ENCODE data around the gene B3GLCT.
"Not testable (repeated sequence)": the region's sequence is repeated elsewhere in the genome, so short reads cannot be mapped to it uniquely, and the experiment has no call there.

B3GLCT gene

DNA sequence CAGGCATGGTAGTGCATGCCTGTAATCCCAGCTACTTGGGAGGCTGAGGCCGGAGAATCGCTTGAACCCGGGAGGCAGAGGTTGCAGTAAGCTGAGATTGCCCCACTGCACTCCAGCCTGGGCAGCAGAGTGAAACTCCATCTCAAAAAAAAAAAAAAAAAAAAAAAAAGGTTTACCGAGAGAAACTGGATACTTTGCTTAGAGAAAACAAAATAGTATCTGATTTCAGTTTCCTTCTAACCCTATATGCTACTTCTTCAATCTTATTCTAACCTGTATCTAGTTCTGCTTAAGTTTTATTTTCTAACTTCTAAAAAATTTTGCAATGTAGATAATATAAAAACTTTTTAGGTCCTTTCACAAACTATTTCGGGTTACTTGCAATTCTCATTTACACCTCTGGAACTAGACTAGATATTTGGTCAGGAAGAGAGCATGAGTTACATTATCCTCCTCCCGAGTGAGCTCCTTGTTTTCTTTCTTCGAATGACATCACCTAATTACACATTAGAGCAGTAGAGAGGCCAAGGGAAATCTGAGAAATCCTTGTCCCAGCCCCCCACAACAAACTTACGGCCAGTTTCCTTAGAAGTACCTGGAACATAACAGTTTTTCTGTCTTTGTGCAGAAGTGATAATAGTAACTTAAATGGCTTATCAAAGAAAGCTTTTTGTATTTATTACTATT is 128.9 kb downstream of the B3GLCT start:
- 86% methylated on average over 7 of the region's 8 CpGs for WGBS
- H3K36me3 ChIP-seq (ENCODE audit: insufficient read depth, low read length) = no peaks in the 10 kb centered on the region
- H3K27ac ChIP-seq (ENCODE audit: low read depth, low read length) = no peak overlapping the region
- no peaks in the 10 kb centered on the region for H3K9me3 ChIP-seq (ENCODE audit: insufficient read depth, low read depth, low read length)
- no peak overlapping the region for H3K9ac ChIP-seq (ENCODE audit: low read depth, low read length)
- no peaks in the 10 kb centered on the region for H3K27me3 ChIP-seq (ENCODE audit: insufficient read depth, low read length)
- H3K4me1 ChIP-seq (ENCODE audit: insufficient read depth, low read length) = peaks cover 11% of the 10 kb centered on the region
- no peak overlapping the region for H3K4me3 ChIP-seq (ENCODE audit: low read length)

DNA sequence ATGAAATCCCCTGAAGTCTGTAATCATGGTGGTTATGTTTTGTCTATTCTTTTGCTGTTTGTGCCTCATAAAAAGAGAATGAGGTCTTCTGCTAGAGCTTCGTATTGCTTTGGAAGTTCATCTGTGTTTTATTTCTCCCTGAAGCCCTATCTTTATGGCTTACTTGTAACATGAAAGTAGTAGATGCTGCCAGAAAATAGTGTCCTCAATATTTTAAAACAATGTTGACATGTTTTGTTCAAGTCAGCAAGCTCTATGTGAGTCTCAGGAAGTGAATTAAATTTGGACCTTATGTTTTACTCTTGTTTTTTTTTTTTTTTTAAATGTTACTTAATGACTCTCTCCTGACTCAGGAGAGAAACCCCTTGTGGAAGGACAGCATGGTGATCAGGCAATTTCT is 130.5 kb downstream of the B3GLCT start:
- Histone ChIP-seq H3K9ac (ENCODE audit: low read depth, low read length) (no peak overlapping the region), H3K4me3 (ENCODE audit: low read length) (no peak overlapping the region), H3K27me3 (ENCODE audit: insufficient read depth, low read length) (no peaks in the 10 kb centered on the region), H3K9me3 (ENCODE audit: insufficient read depth, low read depth, low read length) (no peaks in the 10 kb centered on the region), H3K4me1 (ENCODE audit: insufficient read depth, low read length) (peaks cover 7% of the 10 kb centered on the region), H3K27ac (ENCODE audit: low read depth, low read length) (no peak overlapping the region), H3K36me3 (ENCODE audit: insufficient read depth, low read length) (no peaks in the 10 kb centered on the region)
- 100% methylated on average over 1 of the region's 1 CpG for WGBS

DNA sequence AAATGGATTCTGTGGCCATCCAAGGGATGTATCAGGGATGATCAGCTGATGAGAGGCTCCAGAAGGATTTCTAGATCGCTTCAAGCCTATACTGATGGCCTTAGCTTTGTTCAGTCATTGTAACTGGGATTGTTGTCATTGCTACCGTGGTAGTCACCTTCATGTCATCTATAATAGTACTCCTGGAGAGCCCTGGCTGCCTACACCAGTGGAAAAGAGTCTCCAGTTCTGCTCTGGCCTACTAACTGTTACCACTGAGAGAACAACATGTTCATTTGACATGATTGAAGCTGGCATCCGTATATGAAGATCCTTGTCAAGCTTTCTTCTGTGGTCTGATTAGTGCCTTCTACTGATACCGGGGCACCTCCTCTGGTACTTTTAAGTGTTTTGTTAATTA is 131.3 kb downstream of the B3GLCT start:
- H3K9ac ChIP-seq (ENCODE audit: low read depth, low read length) = no peak overlapping the region
- no peaks in the 10 kb centered on the region for H3K9me3 ChIP-seq (ENCODE audit: insufficient read depth, low read depth, low read length)
- no peak overlapping the region for H3K4me3 ChIP-seq (ENCODE audit: low read length)
- H3K27me3 ChIP-seq (ENCODE audit: insufficient read depth, low read length) = no peaks in the 10 kb centered on the region
- no peak overlapping the region for H3K27ac ChIP-seq (ENCODE audit: low read depth, low read length)
- peaks cover 7% of the 10 kb centered on the region for H3K4me1 ChIP-seq (ENCODE audit: insufficient read depth, low read length)
- 86% methylated on average over 4 of the region's 4 CpGs for WGBS
- no peaks in the 10 kb centered on the region for H3K36me3 ChIP-seq (ENCODE audit: insufficient read depth, low read length)

DNA sequence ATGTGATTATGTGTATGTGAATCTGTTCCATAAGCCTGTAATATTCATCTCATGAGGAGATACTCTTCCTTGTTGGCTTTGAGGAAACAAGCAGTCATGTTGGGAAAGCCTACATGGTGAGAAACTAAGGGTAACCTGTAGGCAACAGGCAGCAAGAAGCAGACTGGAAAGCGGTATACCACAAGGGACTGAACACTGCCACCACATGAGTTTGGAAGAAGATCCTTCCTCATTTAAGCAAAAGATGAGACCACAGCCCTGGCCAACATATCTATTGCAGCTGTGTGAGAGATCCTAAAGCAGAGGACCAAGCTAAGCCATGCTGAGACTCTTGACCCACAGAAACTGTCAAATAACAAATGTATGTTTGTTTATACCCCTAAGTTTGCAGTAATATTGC is 134.8 kb downstream of the B3GLCT start:
- no peaks in the 10 kb centered on the region for H3K4me1 ChIP-seq (ENCODE audit: insufficient read depth, low read length)
- H3K4me3 ChIP-seq (ENCODE audit: low read length) = no peak overlapping the region
- H3K27me3 ChIP-seq (ENCODE audit: insufficient read depth, low read length) = no peaks in the 10 kb centered on the region
- no peak overlapping the region for H3K9ac ChIP-seq (ENCODE audit: low read depth, low read length)
- H3K27ac ChIP-seq (ENCODE audit: low read depth, low read length) = no peak overlapping the region
- no peaks in the 10 kb centered on the region for H3K36me3 ChIP-seq (ENCODE audit: insufficient read depth, low read length)
- H3K9me3 ChIP-seq (ENCODE audit: insufficient read depth, low read depth, low read length) = no peaks in the 10 kb centered on the region
- WGBS = 89% methylated on average over 1 of the region's 1 CpG

DNA sequence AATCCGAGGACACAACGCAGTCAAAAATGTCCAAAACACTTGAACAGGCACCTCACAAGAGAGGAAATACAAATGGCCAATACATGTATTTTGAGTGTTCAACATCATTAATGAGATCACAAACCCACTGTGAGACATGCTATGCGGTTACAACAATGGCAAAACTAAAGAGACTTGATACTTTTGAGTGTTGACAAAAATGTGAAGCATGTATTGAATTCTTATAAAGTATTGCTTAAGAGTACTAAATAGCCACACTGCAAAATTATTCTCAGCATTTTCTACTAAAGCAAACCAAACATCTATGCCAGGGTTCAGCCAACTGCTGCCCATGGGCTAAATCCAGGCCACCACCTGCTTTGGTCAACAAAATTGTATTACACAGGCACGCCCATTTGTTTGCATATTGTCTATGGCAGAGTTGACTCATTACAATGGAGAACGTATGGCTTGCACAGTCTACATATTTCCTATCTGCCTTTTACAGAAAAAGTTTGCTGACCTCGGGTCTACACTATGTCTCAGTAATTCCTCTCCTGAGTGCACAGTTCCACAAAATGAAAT is 135.3 kb downstream of the B3GLCT start:
- no peaks in the 10 kb centered on the region for H3K36me3 ChIP-seq (ENCODE audit: insufficient read depth, low read length)
- no peak overlapping the region for H3K27ac ChIP-seq (ENCODE audit: low read depth, low read length)
- H3K9me3 ChIP-seq (ENCODE audit: insufficient read depth, low read depth, low read length) = peaks cover under 1% of the 10 kb centered on the region
- 89% methylated on average over 6 of the region's 6 CpGs for WGBS
- no peaks in the 10 kb centered on the region for H3K4me1 ChIP-seq (ENCODE audit: insufficient read depth, low read length)
- no peak overlapping the region for H3K9ac ChIP-seq (ENCODE audit: low read depth, low read length)
- no peak overlapping the region for H3K4me3 ChIP-seq (ENCODE audit: low read length)
- H3K27me3 ChIP-seq (ENCODE audit: insufficient read depth, low read length) = no peaks in the 10 kb centered on the region

DNA sequence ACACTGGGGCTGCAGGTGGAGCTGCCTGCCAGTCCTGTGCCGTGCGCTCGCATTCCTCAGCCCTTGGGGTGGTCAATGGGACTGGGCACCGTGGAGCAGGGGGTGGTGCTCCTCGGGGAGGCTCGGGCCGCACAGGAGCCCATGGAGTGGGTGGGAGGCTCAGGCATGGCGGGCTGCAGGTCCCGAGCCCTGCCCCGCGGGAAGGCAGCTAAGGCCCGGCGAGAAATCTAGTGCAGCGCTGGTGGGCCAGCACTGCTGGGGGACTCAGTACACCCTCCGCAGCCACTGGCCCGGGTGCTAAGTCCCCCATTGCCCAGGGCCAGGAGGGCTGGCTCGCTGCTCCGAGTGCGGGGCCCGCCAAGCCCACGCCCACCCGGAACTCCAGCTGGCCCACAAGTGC is 139.8 kb downstream of the B3GLCT start:
- 95% methylated on average over 22 of the region's 22 CpGs for WGBS
- not testable (repeated sequence) for H3K27ac ChIP-seq (ENCODE audit: low read depth, low read length); H3K36me3 ChIP-seq (ENCODE audit: insufficient read depth, low read length); H3K9me3 ChIP-seq (ENCODE audit: insufficient read depth, low read depth, low read length); H3K27me3 ChIP-seq (ENCODE audit: insufficient read depth, low read length); H3K4me3 ChIP-seq (ENCODE audit: low read length); H3K9ac ChIP-seq (ENCODE audit: low read depth, low read length); H3K4me1 ChIP-seq (ENCODE audit: insufficient read depth, low read length)

DNA sequence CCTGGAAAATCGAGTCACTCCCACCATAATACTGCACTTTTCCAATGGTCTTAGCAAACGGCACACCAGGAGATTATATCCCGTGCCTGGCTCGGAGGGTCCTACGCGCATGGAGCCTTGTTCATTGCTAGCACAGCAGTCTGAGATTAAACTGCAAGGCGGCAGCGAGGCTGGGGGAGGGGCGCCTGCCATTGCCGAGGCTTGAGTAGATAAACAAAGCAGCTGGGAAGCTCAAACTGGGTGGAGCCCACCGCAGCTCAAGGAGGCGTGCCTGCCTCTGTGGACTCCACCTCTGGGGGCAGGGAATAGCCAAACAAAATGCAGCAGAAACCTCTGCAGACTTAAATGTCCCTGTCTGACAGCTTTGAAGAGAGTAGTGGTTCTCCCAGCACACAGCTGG is 141.1 kb downstream of the B3GLCT start:
- WGBS = 91% methylated on average over 12 of the region's 12 CpGs
- H3K4me3 ChIP-seq (ENCODE audit: low read length); H3K9me3 ChIP-seq (ENCODE audit: insufficient read depth, low read depth, low read length); H3K36me3 ChIP-seq (ENCODE audit: insufficient read depth, low read length); H3K9ac ChIP-seq (ENCODE audit: low read depth, low read length); H3K4me1 ChIP-seq (ENCODE audit: insufficient read depth, low read length); H3K27me3 ChIP-seq (ENCODE audit: insufficient read depth, low read length); H3K27ac ChIP-seq (ENCODE audit: low read depth, low read length): not testable (repeated sequence)

DNA sequence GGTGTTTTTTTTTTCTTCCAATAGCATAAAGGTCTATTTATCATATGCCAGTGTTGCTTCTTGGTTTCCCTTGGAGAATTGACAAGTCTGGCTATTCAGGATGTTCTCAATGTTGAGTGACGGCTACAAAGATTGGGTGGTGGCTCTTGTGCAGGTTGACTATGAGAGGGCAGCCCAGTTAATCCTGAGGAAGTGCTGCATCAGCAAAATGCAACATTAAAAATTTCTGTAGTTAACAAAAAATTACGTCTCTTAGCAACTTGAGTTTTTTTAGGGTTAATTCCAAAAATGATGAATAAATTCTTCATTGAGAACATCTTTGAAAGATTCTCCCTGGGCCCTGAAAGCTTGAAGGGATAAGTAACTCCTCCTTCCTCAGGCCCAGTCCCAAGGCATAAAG is 147.1 kb downstream of the B3GLCT start:
- 95% methylated on average over 2 of the region's 2 CpGs for WGBS
- Histone ChIP-seq H3K9me3 (ENCODE audit: insufficient read depth, low read depth, low read length) (no peaks in the 10 kb centered on the region), H3K36me3 (ENCODE audit: insufficient read depth, low read length) (no peaks in the 10 kb centered on the region), H3K27ac (ENCODE audit: low read depth, low read length) (no peak overlapping the region), H3K9ac (ENCODE audit: low read depth, low read length) (no peak overlapping the region), H3K4me3 (ENCODE audit: low read length) (no peak overlapping the region), H3K4me1 (ENCODE audit: insufficient read depth, low read length) (no peaks in the 10 kb centered on the region), H3K27me3 (ENCODE audit: insufficient read depth, low read length) (no peaks in the 10 kb centered on the region)

DNA sequence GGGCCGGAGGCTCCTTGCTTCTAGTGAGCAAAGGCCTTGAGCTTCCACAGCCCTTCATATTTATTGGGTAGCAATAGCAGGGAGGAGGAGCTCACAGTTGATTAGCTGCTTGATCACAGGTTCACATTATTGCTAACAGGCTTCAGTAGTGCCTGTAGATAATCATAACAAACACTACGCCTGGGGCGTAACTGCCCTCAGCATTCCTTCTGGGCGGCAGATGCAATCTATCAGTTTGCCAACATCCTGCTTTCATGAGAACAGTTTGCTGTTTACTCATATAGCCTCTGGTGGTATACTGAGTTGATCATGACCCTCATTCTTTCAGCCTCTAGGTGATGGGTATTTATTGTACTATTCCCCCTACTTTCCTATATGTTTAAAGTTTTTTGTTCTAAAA is 149.4 kb downstream of the B3GLCT start:
- no peaks in the 10 kb centered on the region for H3K4me1 ChIP-seq (ENCODE audit: insufficient read depth, low read length)
- H3K27ac ChIP-seq (ENCODE audit: low read depth, low read length) = no peak overlapping the region
- H3K27me3 ChIP-seq (ENCODE audit: insufficient read depth, low read length) = no peaks in the 10 kb centered on the region
- H3K36me3 ChIP-seq (ENCODE audit: insufficient read depth, low read length) = no peaks in the 10 kb centered on the region
- no peak overlapping the region for H3K9ac ChIP-seq (ENCODE audit: low read depth, low read length)
- 98% methylated on average over 4 of the region's 4 CpGs for WGBS
- peaks cover 9% of the 10 kb centered on the region for H3K9me3 ChIP-seq (ENCODE audit: insufficient read depth, low read depth, low read length)
- no peak overlapping the region for H3K4me3 ChIP-seq (ENCODE audit: low read length)

DNA sequence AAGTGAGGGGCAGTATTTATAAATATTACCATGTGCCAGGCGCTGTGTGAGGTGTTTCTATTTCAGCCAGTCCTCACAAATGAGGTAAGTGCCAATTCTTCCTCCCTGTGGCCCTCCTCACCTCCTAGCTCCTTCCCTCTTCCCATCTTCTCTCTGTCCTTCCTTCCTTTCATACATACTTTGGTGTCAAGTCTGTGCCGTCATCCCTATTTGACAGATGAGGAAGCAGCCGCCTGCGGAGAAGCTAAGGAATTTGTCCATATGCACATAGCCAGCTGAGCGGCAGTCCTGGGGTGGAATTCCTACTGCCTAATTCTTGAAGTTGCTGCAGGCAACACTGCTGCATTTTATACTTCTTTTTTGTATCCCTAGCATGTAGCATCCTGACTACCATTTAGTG is 150.8 kb downstream of the B3GLCT start:
- WGBS = 74% methylated on average over 5 of the region's 5 CpGs
- Histone ChIP-seq H3K4me3 (ENCODE audit: low read length) (no peak overlapping the region), H3K9ac (ENCODE audit: low read depth, low read length) (no peak overlapping the region), H3K27ac (ENCODE audit: low read depth, low read length) (no peak overlapping the region), H3K36me3 (ENCODE audit: insufficient read depth, low read length) (no peaks in the 10 kb centered on the region), H3K9me3 (ENCODE audit: insufficient read depth, low read depth, low read length) (peaks cover 23% of the 10 kb centered on the region), H3K4me1 (ENCODE audit: insufficient read depth, low read length) (no peaks in the 10 kb centered on the region), H3K27me3 (ENCODE audit: insufficient read depth, low read length) (no peaks in the 10 kb centered on the region)

DNA sequence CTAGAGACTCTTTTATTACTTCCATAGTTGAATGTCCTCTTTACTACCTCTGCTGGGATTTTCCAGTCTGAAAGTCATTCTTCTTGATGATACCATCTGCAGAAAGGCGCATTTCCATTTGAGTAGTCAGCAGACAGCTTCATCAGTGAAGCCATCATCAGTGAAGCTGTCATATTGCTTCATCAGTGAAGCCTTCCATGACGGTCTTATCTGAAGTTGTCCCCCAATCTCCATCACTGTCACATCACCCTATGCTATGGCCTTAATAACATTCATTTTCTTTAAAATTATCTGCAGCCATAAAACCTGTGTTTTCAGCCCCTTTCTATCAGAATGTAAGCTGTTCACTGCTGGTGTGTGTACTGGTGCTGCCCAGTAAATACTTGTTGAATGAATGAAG is 151.6 kb downstream of the B3GLCT start:
- Histone ChIP-seq H3K9ac (ENCODE audit: low read depth, low read length) (no peak overlapping the region), H3K4me3 (ENCODE audit: low read length) (no peak overlapping the region), H3K27ac (ENCODE audit: low read depth, low read length) (no peak overlapping the region), H3K27me3 (ENCODE audit: insufficient read depth, low read length) (no peaks in the 10 kb centered on the region), H3K9me3 (ENCODE audit: insufficient read depth, low read depth, low read length) (peaks cover 31% of the 10 kb centered on the region), H3K36me3 (ENCODE audit: insufficient read depth, low read length) (no peaks in the 10 kb centered on the region), H3K4me1 (ENCODE audit: insufficient read depth, low read length) (no peaks in the 10 kb centered on the region)
- 90% methylated on average over 2 of the region's 2 CpGs for WGBS

DNA sequence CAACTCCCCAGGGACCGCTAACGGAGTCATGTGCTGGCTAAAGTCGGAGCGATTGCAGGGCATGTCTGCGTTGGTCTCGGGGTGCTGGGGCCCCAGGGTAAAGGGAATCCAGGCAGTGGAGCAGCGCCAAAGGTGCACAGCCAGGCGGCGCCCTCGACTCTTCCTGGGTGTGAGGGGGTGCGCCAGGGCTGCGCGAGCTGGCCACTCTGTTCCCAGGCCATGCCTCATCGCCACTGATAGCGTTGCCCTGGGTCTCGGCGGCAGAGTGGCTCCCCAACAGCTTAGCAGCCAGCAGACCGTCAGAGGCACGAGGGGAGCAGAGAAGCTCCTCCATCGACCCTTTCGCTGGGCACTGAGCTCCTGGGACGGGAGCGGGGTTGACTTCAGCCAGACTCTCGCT is 152.7 kb downstream of the B3GLCT start:
- Histone ChIP-seq H3K4me1 (ENCODE audit: insufficient read depth, low read length) (no peaks in the 10 kb centered on the region), H3K9me3 (ENCODE audit: insufficient read depth, low read depth, low read length) (peaks cover 38% of the 10 kb centered on the region), H3K27me3 (ENCODE audit: insufficient read depth, low read length) (no peaks in the 10 kb centered on the region), H3K4me3 (ENCODE audit: low read length) (no peak overlapping the region), H3K9ac (ENCODE audit: low read depth, low read length) (no peak overlapping the region), H3K36me3 (ENCODE audit: insufficient read depth, low read length) (no peaks in the 10 kb centered on the region), H3K27ac (ENCODE audit: low read depth, low read length) (no peak overlapping the region)
- WGBS = 96% methylated on average over 24 of the region's 24 CpGs

Data from HUES64 (cell line).